ENCODE results near the gene WBP1.
A peak's percentile ranks its signal among the peaks of the same experiment; 100 is the strongest.

Gene WBP1

DNA sequence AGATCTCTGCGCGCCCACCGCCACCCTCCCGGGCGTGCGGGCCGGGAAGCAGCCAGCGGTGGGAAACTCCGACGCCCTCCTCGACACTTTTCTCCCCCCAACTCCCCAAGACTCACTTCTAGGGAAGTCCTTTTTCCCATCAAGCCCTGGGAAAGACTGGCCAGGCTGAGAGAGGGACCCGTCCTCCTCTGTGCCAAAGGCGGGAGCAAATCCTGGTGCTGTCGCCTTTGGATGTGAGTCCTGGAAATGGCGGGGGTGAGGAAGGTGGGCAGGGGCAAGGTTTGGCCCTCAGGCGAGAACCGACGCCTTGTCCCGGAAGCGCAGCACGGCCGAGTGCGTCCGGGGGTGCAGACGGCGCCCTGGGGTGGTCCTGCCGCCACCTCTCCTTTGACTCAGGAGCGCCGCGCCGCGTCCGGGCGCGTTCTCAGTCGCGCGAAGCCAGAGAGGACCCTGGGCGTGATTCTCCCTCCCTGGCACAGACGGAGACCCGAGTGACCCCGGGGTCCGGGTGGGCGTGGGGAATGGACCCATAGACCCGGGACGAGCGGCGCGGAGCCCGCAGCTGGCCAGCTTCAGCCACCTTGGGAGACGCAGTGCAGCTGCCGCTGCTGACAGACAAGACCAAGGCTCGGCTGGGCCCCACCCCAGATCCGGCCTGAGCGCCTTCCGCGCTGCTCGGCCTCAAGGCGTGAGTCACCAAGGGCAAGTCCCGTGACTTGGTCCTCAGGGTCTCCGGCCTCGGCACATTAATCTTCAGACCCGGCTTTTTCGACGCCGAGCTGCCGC, 44.7 kb downstream of the WBP1 start:
- DNase-seq (ENCODE audit: low spot score) = peak; percentile 59

DNA sequence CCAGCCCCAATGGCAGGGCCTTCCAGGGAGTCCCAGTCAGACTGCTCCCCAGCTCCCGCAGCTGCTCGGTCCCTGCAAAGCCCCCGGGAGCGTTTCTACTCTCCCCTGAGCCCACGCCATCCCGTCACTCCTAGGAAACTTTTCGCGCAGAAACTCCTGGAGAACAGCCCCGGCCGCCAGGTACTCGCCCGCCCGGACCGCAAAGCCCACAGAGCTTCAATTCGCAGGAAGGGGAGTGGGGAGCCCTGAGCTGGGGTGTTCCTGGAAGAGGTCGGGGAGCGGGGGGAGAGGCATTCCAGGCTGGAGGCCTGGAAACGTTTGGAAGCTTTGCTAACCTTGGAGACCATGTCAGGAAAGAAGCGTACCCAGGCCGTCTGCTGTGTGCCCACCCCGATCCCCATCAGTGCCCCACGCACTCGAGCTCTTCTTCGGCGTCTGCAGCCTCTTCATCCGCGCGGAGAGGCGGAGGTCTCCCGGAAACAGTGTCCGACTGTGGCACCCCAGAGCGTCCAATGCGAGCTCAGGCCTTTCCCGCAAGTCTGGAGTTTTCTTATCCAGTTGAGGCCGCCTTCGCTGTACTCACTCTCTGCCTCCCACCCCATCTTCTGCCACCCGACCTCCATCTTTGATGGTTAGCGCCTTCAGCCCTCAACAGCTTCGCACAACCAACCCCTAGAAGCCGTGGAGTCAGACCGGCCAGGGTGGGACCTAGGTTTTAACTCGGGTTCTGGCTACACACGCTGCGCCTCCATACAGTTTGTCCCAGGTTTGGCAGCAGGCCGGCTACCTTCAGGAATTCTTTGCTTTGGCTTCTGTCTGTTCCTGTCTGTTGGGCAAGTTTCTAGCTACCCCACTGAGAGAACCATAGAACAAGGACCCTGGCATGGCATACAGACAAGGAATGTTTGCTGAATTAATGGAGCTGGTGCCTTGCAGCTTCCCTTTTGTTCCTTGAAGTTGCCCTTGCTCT, 45.6 kb downstream of the WBP1 start:
- no peak for DNase-seq (ENCODE audit: low spot score)

DNA sequence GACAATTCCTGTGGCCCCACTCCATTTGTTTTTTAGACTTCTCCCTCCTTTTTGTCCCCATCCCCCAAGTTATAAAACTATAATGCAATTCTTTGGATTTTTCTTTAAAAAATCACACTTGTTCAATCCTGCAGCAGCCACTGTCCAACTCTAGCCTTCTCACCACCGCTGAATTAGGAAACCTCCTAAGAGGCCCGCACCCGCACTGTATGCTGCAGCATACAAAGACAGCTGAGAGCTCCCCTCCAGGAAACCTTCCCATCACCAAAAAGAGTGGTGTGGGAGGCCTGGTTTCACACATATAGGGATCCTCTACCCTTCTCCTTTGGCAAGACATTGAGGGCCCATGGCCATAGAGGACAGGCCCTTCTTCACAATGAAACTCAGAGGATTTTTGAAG, 46.4 kb downstream of the WBP1 start:
- DNase-seq (ENCODE audit: low spot score) = no peak

DNA sequence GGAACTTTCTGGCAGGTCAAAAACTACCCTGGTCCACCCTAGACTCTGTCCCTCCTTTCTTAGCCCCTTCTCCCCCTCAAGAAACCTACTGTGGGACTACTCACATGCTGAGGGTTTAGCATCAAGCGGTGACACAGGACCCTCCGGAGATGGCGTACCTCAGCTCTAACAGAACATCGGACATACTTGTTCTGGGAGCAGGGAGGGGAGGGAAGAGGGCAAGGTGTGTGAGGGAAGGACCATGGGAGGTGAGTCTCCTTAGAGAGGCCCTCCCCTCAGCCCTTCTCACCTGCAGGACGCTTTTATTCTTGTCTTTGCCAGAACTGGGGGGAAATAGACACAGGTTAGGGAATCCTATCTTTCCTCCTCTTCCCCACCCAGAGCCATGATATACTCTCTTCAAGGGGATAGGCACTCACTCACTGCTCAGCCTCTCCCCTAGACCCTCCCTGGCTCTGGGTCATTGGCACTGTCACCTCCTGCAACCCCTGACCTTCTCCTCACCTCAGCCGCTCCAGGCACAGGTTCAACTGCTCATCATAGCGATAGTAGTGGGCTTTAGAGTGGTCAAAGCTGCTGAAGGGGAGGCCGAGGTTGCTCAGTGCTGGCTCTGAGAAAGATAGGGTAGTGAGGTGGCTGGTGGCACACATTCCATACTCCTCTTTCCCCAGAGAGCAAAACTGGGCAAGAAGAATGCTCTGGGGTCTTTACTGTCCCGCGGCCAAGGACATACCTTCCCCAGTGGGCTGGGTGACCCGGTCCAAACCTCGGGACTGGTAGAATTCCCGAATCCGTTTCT, 47.4 kb downstream of the WBP1 start:
- no peak for DNase-seq (ENCODE audit: low spot score)

DNA sequence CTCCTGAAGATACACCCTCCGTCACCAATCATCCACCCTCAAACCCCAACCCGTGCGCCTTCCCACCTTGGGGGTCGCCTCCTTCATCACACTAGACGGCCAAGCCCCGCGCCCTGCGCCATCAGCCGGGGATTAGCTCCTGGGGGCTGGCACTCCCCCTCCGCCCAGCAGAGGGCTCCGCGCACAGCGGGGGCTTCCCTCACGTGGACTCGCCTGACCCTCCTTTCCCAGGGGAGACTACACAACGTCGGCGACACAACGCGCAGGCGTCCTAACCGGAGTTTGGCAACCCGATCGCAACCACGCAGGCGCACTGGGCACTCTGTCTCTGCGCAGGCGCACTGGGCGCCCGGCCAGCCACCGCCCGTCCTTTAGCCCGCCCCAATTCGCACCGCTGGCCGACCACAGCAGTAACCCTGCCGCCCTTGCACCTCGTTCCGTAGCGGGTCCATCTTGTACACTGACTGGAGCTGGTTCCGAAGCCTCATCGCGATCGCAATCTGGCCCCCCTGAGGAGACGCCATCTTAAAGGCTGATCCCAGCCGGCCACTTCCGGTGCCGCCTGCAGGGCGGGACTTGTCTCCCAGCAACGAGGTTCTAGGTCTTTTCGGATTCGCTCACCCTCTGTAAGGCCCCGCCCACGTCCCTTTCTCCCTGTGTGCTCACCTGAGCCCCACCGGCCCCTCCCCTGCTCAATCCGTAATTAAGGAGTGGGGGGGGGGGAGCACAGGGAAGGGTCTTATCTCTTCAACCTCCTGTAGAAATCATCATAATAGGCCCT, 49.1 kb downstream of the WBP1 start, which contains the start of gene PCGF1:
Gene PCGF1, minus strand, starts transcription at position 551 of the 781 bp plus-strand sequence. Its CDS starts 27 bp downstream, at position 524.
- peak; percentile 93 for DNase-seq (ENCODE audit: low spot score)

DNA sequence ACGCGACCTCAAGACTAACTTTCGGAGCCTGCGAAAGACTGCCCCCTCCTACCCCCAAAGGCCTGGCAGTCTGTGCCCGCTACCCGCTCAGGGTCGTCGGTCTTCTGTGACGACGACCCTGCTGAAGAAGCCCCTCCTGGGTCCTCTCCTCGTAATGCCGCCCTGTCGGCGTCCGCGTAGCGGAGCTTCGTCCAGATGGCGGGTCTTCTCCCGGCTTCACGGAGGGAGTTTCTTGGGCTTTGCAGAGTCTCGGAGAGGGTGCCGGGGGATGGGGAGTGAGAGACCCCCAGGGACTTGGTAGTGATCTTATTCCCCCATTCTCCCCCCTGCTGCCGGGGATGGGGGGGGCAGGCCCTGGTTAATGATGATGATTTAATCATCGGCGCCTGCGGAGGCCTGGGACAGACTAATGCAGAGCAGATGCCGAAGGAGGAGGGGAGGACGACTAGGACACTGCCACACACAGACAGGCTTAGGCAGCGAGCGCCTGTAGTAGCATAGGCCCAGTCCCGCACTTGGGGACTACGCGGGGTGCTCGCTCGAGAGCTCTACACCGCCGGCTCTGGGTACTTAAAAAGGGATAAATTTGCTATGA, 49.8 kb downstream of the WBP1 start:
- no peak for DNase-seq (ENCODE audit: low spot score)

DNA sequence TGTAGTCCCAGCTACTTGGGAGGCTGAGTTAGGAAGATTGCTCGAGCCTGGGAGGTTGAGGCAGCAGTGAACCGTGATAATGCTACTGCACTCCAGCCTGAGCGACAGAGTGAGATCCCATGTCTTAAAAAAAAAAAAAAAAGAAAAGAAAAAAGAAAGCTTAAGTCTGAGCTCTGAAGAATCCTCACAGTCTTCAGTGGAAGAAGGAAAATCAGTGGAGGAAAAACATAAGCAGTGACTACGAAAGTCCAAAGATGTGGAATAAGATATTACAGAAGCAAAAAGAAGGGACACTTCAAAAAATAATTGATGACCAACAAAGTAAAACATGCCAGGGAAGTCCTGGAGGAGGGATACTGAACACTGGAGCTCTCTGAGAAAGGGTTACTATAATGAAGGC, 52.0 kb downstream of the WBP1 start:
- no peak for DNase-seq (ENCODE audit: low spot score)
